GM12874 (cell line): ENCODE measurements around the gene C13orf46.

Experiments used
- CTCF ChIP-seq: IDR thresholded peaks from 2 replicates; pipeline ENCODE4 v1.5.1; 2011; ENCODE audit warnings: low read depth, mild to moderate bottlenecking, control low read depth, low read length, moderate library complexity; ENCODE audit not compliant: insufficient read depth

Gene C13orf46

DNA sequence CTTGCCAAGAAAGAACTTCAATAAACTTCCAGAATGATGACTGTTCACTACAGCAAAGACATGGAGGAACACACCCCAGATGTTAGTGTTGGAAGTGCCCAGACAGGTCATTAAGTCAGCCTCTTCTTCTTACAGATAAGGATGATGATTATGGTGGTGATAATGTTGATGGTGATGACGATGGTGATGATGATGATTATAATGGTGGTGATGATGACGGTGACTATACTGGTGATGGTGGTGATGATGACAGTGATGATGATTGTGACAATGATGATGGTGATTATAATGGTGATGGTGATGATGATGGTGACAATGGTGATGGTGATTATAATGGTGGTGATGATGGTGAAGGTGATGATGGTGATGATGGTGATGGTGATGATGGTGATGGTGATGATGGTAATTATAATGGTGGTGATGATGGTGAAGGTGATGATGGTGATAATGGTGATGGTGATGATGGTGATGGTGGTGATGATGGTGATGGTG lies 8.4 kb downstream of the C13orf46 start:
- no peak for TF ChIP-seq CTCF

DNA sequence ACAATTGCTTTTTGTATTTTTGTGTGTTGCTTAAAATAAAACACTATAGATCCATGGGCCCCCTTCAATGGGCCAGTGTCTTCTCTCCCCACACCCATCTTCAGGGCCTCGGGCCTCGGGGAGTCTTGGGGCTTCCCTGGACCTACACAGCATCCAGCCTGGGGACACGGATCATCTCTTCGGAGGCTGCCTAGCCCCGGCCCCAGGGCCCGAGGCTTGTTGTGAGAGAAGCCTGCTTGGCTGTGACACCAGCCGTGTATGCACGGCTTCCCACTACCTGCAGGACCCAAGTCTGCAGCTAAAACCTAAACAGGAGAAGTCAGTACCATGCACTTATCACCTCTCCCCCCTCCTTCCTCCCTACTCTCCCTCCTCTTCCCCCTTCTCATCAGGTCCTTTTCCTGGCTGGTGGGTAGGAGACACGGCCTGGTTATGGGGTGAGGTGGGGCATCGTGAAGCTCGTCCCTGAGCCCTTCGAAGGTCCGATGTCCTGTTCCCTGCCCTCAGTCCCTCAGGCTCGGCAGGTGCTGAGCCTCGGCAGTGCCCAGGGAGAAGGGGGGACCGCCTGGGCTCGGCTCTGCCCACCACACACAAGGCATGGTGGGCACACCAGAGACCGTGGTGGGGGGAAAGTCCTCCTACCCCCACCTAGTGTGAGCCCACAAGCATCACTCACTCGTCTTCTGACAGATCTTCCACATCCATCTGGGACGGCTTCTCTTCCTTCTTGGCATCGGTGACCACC lies 9.5 kb downstream of the C13orf46 start:
- TF ChIP-seq CTCF, result no peak

GRCh38 chr13:113963376-113963775 lies 10.5 kb downstream of the C13orf46 start:
- TF ChIP-seq CTCF, result no peak

- no peak for TF ChIP-seq CTCF
Measured at GRCh38 chr13:113962975-113963374, 10.9 kb downstream of the C13orf46 start.

DNA sequence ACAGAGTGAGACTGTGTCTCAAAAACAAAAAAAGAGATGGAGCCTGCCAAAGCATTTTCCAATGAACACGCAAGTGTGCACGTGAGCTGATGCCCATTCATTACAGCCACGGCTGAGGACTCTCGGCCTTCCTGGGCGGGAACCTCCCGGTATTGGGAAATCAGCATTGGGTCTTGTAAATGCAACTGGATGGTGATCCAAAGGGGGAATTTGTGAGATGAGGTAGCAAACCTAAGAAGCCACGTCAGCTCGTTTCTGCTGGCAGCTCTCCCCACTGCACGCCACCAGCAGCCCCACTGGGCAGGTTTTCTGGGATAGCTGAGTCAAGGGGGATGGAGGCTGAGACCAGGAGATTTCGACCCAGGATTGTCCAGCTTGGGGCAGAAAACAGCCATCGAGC lies 11.5 kb downstream of the C13orf46 start:
- no peak for TF ChIP-seq CTCF

DNA sequence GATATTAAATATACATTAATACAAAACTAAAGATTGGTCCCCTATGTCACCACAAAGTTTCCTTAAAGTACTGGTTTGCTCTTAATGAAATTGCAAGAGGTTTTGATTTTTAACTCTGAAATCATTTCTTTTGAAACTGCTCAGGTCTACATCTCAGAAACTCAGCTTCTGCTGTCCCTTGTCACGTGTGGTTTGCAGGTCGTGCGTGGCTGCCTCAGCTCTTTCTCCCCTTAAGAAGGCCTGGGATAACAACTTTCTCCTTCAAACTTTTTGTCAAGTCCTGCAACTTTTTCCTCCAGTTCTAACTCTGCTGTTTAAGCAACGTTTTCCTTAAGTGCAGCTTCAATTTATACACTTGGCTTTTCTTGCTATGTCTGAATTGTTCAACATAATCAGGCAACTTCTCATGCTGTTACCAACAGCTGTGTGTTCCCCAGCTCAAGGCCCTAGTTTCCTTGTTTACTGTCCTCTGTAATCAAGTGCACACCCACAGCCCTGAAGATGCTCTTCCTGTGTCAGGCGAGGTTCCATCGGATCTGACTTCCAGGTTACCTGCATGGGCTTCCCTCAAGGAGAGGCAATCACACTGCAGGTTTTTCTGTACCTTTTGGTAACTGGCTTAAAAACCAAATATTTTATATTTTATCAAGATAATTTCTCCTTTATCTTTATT lies 13.5 kb downstream of the C13orf46 start:
- no peak for TF ChIP-seq CTCF

- no peak for TF ChIP-seq CTCF
Measured at GRCh38 chr13:113959198-113959597, 14.7 kb downstream of the C13orf46 start.
